IPS DF 4.7 (cell line): Measurements from ENCODE around the gene RND3.

Experiments
- DNase-seq: peaks from one replicate; pipeline ENCODE4 v3.0.0-alpha.2; 2013; ENCODE audit warnings: low spot score; ENCODE audit errors: extremely low read depth

RND3 gene

GRCh38 chr2:150476286-150476685, 11.2 kb downstream of the RND3 start:
- no peak for DNase-seq

GRCh38 chr2:150475479-150476250, 11.8 kb downstream of the RND3 start:
- DNase-seq = no peak

GRCh38 chr2:150474326-150475074, 13.0 kb downstream of the RND3 start:
- DNase-seq = no peak

GRCh38 chr2:150473767-150474166, 13.7 kb downstream of the RND3 start:
- no peak for DNase-seq

- no peak for DNase-seq
Observed at GRCh38 chr2:150472511-150472899, 15.0 kb downstream of the RND3 start.

- DNase-seq = no peak
Observed at GRCh38 chr2:150471813-150472510, 15.5 kb downstream of the RND3 start.

- no peak for DNase-seq
Observed at GRCh38 chr2:150470435-150470834, 17.0 kb downstream of the RND3 start.

GRCh38 chr2:150469706-150470274, 17.7 kb downstream of the RND3 start:
- DNase-seq = no peak

- no peak for DNase-seq
Observed at GRCh38 chr2:150468350-150468960, 19.0 kb downstream of the RND3 start.

GRCh38 chr2:150467621-150467963, 19.9 kb downstream of the RND3 start:
- no peak for DNase-seq

GRCh38 chr2:150466741-150467620, 20.5 kb downstream of the RND3 start:
- no peak for DNase-seq

GRCh38 chr2:150465703-150466569, 21.5 kb downstream of the RND3 start:
- no peak for DNase-seq

GRCh38 chr2:150464986-150465385, 22.5 kb downstream of the RND3 start:
- DNase-seq = no peak

GRCh38 chr2:150464270-150464669, 23.2 kb downstream of the RND3 start:
- no peak for DNase-seq

GRCh38 chr2:150462770-150463169, 24.7 kb downstream of the RND3 start:
- DNase-seq = no peak

GRCh38 chr2:150459281-150459680, 28.2 kb downstream of the RND3 start:
- no peak for DNase-seq

GRCh38 chr2:150450765-150451164, 36.7 kb downstream of the RND3 start:
- DNase-seq = no peak

- no peak for DNase-seq
Observed at GRCh38 chr2:150449856-150450255, 37.6 kb downstream of the RND3 start.

- no peak for DNase-seq
Observed at GRCh38 chr2:150445398-150445797, 42.1 kb downstream of the RND3 start.

GRCh38 chr2:150442484-150442883, 45.0 kb downstream of the RND3 start:
- no peak for DNase-seq
